Testis (tissue), 2 donors: ENCODE results near the gene ME2.

Experiments
- CTCF ChIP-seq, 3 experiments: fragments of 450-650 bp in 2 of 3; fragments of 200-600 bp in 1 of 3; sonication (generic) in 1 of 3; IDR thresholded peaks; one replicate each; pipeline ENCODE4 v1.5.1; 2016 to 2019; ENCODE audit warnings: antibody characterized with exemption in 3 of 3, mild to moderate bottlenecking in 2 of 3, moderate library complexity in 1 of 3
- POLR2A ChIP-seq: fragments of 450-650 bp; IDR thresholded peaks from one replicate; pipeline ENCODE4 v1.6.1; 2017; ENCODE audit warnings: antibody characterized with exemption, mild to moderate bottlenecking, moderate library complexity

- no peak for TF ChIP-seq CTCF (IDR thresholded peaks at IDR 0.05)
- no peak for TF ChIP-seq POLR2A
These were observed 8.0 kb downstream of the ME2 start for GRCh38 chr18:50886929-50887328.
